BLaER1 (cell line): ENCODE results near the gene FYTTD1.
A peak's percentile ranks its signal among the peaks of the same experiment; 100 is the strongest.

Experiments used
- H3K27ac ChIP-seq: shearing (Covaris generic); formaldehyde crosslinking; 2 replicates; pipeline ENCODE4 v1.8.1; 2022
- H3K27me3 ChIP-seq: shearing (Covaris generic); formaldehyde crosslinking; 2 replicates; pipeline ENCODE4 v1.8.1; 2022
- H3K36me3 ChIP-seq: shearing (Covaris generic); formaldehyde crosslinking; 2 replicates; pipeline ENCODE4 v1.8.1; 2022
- H3K4me1 ChIP-seq: shearing (Covaris generic); formaldehyde crosslinking; 2 replicates; pipeline ENCODE4 v1.8.1; 2022
- H3K4me2 ChIP-seq: shearing (Covaris generic); formaldehyde crosslinking; 2 replicates; pipeline ENCODE4 v1.8.1; 2022
- H3K4me3 ChIP-seq: shearing (Covaris generic); formaldehyde crosslinking; 2 replicates; pipeline ENCODE4 v1.8.1; 2022
- H3K9ac ChIP-seq: shearing (Covaris generic); formaldehyde crosslinking; 2 replicates; pipeline ENCODE4 v1.8.1; 2022
- H3K9me3 ChIP-seq: shearing (Covaris generic); formaldehyde crosslinking; 2 replicates; pipeline ENCODE4 v1.8.1; 2022
- H4K20me1 ChIP-seq: shearing (Covaris generic); formaldehyde crosslinking; 2 replicates; pipeline ENCODE4 v1.8.1; 2022
- Cebpa-rat ChIP-seq: shearing (Covaris generic); IDR thresholded peaks from 2 replicates; pipeline ENCODE4 v1.8.1; 2022

The FYTTD1 gene

GRCh38 chr3:197787412-197787811 is 37.7 kb downstream of the FYTTD1 start:
- Histone ChIP-seq H3K36me3 (peaks cover 30% of the 10 kb centered on the region), H4K20me1 (no peaks in the 10 kb centered on the region; the same call in 1 of the 2 replicates), H3K27ac (no peak overlapping the region), H3K4me1 (peaks cover 11% of the 10 kb centered on the region), H3K9me3 (no peaks in the 10 kb centered on the region), H3K4me3 (no peak overlapping the region), H3K4me2 (no peak overlapping the region), H3K27me3 (no peaks in the 10 kb centered on the region), H3K9ac (no peak overlapping the region)
- no peak for TF ChIP-seq Cebpa-rat

DNA sequence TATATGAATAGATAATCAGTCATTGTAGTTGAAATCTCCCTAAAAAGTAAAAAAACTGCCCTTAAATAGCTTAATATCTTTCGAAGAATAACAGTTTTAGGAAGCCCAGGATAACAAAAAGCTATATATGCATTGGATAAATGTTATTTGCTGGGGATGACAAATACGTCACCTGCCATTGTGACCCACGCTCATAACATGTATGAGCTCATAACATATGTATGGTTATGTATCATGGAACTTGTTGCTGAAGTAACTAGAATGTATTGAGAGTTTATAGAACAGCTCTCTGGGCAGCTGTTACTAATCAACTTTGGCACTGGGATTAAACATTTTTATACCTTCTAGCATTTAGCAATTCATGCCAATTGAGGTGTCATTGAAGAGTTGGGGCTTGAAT is 39.6 kb downstream of the FYTTD1 start:
- TF ChIP-seq Cebpa-rat: no peak
- Histone ChIP-seq H3K9me3 (no peaks in the 10 kb centered on the region), H3K4me1 (peaks cover 24% of the 10 kb centered on the region), H3K36me3 (peaks cover 18% of the 10 kb centered on the region; the same call in 1 of the 2 replicates), H3K4me2 (no peak overlapping the region), H3K9ac (no peak overlapping the region), H3K27ac (no peak overlapping the region), H4K20me1 (peaks cover 17% of the 10 kb centered on the region), H3K4me3 (no peak overlapping the region), H3K27me3 (no peaks in the 10 kb centered on the region)

GRCh38 chr3:197790033-197790432 is 40.4 kb downstream of the FYTTD1 start:
- Histone ChIP-seq H3K36me3 (peaks cover 14% of the 10 kb centered on the region; the same call in 1 of the 2 replicates), H3K4me1 (peaks cover 24% of the 10 kb centered on the region), H3K9me3 (no peaks in the 10 kb centered on the region), H3K9ac (peak overlapping the region; percentile 98; the same call in 1 of the 2 replicates), H3K27me3 (no peaks in the 10 kb centered on the region), H3K27ac (no peak overlapping the region), H3K4me3 (peak overlapping the region; percentile 94), H3K4me2 (peak overlapping the region; percentile 80), H4K20me1 (peaks cover 24% of the 10 kb centered on the region)
- no peak for TF ChIP-seq Cebpa-rat

- Histone ChIP-seq H3K36me3 (peaks cover 14% of the 10 kb centered on the region; the same call in 1 of the 2 replicates), H3K4me2 (peak within 1 kb of the TSS; percentile 80), H3K4me1 (peaks cover 24% of the 10 kb centered on the region), H3K9me3 (no peaks in the 10 kb centered on the region), H3K27ac (peak within 1 kb of the TSS; percentile 98), H4K20me1 (peaks cover 35% of the 10 kb centered on the region), H3K27me3 (no peaks in the 10 kb centered on the region), H3K9ac (peak within 1 kb of the TSS; percentile 98), H3K4me3 (peak within 1 kb of the TSS; percentile 94)
- no peak for TF ChIP-seq Cebpa-rat
These were observed 41.6 kb downstream of the FYTTD1 start, which contains the start of gene LRCH3 for GRCh38 chr3:197791113-197791891. Gene LRCH3 (plus strand): TSS chr3:197791254. CDS start chr3:197791279, 25 bp downstream.

DNA sequence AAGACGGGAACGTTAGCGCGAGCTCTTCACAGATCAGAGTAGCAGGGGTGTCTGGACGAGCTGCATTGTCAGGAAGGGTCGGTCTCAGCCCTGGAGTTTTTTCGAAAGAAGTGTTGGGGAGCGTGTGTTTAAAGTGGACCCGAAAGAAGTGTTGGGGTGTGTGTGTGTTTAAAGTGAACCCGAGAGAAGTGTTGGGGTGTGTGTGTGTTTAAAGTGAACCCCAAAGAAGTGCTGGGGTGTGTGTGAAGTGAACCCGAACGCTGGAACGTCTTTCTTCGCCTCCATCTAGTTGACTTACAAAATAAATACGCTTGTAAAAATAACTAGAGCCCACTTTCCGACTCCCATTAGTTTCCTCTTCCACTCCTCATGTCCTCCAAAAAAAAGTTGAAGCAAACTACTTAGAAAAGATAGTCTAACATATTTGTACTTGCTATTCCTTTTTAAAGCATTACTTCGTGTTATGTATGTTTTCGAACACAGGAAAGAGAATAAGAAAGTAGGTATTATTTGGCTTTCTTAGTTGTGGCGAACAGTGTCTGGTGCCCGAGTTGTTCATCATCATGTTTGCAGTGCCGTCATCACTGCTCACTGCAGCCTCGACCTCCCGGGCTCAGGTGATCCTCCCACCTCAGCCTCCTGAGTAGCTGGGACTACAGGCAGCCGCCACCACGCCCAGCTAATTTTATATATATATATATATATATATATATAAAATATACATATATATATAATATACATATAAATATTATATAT is 42.4 kb downstream of the FYTTD1 start:
- Histone ChIP-seq H3K4me2 (peak overlapping the region; percentile 80), H3K9me3 (no peaks in the 10 kb centered on the region), H3K27ac (peak overlapping the region; percentile 98), H3K36me3 (peaks cover 8% of the 10 kb centered on the region; the same call in 1 of the 2 replicates), H4K20me1 (peaks cover 41% of the 10 kb centered on the region), H3K4me3 (peak overlapping the region; percentile 94), H3K9ac (peak overlapping the region; percentile 98), H3K4me1 (peaks cover 24% of the 10 kb centered on the region), H3K27me3 (no peaks in the 10 kb centered on the region)
- TF ChIP-seq Cebpa-rat: no peak

DNA sequence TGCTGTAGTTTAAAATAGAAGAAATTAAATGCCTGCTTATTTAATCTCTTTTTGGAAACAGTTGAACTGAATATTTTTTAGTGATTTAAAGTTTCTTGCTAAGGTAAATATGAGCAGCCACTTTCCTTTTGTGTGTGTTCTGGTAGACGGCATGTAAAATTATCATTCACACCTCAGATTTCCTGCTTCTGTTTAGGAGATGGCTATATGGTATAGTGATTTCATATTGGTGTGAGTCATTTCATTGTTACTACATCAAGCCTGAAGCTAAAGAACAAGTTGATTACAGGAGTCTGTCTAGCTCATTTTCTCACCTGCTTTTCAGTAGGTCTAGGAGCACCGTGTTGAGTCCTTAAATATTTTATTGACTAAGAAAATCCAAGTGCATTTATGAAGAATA is 43.6 kb downstream of the FYTTD1 start:
- peaks cover 31% of the 10 kb centered on the region for H3K4me1 ChIP-seq
- H3K9me3 ChIP-seq: no peaks in the 10 kb centered on the region
- H4K20me1 ChIP-seq: peaks cover 53% of the 10 kb centered on the region
- no peaks in the 10 kb centered on the region for H3K36me3 ChIP-seq
- no peak for TF ChIP-seq Cebpa-rat
- H3K9ac ChIP-seq: no peak overlapping the region
- peak overlapping the region; percentile 57 for H3K4me2 ChIP-seq
- H3K4me3 ChIP-seq: no peak overlapping the region
- no peak overlapping the region for H3K27ac ChIP-seq
- H3K27me3 ChIP-seq: no peaks in the 10 kb centered on the region

- Histone ChIP-seq H3K9ac (no peak overlapping the region), H3K9me3 (no peaks in the 10 kb centered on the region), H3K4me1 (peaks cover 40% of the 10 kb centered on the region), H4K20me1 (peaks cover 62% of the 10 kb centered on the region), H3K4me3 (no peak overlapping the region), H3K36me3 (no peaks in the 10 kb centered on the region), H3K4me2 (0 out of 2 replicates have a peak overlapping the region, but pooled peaks have one; percentile 11), H3K27me3 (no peaks in the 10 kb centered on the region), H3K27ac (no peak overlapping the region)
- TF ChIP-seq Cebpa-rat: no peak
These were observed 44.4 kb downstream of the FYTTD1 start for GRCh38 chr3:197794115-197794514.

GRCh38 chr3:197795200-197795599 is 45.5 kb downstream of the FYTTD1 start:
- Histone ChIP-seq H3K9ac (no peak overlapping the region), H3K36me3 (no peaks in the 10 kb centered on the region), H3K4me1 (peaks cover 35% of the 10 kb centered on the region), H3K9me3 (no peaks in the 10 kb centered on the region), H3K27ac (no peak overlapping the region), H3K4me3 (no peak overlapping the region), H3K4me2 (no peak overlapping the region), H4K20me1 (peaks cover 73% of the 10 kb centered on the region), H3K27me3 (no peaks in the 10 kb centered on the region)
- no peak for TF ChIP-seq Cebpa-rat

- TF ChIP-seq Cebpa-rat: no peak
- no peaks in the 10 kb centered on the region for H3K9me3 ChIP-seq
- H3K27me3 ChIP-seq: no peaks in the 10 kb centered on the region
- H3K9ac ChIP-seq: no peak overlapping the region
- no peak overlapping the region for H3K27ac ChIP-seq
- no peak overlapping the region for H3K4me2 ChIP-seq
- peaks cover 32% of the 10 kb centered on the region for H3K4me1 ChIP-seq
- no peaks in the 10 kb centered on the region for H3K36me3 ChIP-seq
- no peak overlapping the region for H3K4me3 ChIP-seq
- H4K20me1 ChIP-seq: peaks cover 82% of the 10 kb centered on the region
These were observed 46.4 kb downstream of the FYTTD1 start for GRCh38 chr3:197796087-197796486.

- no peaks in the 10 kb centered on the region for H3K9me3 ChIP-seq
- 0 out of 2 replicates have a peak, but pooled peaks cover under 1% of the 10 kb centered on the region for H3K36me3 ChIP-seq
- H3K9ac ChIP-seq: no peak overlapping the region
- peaks cover 97% of the 10 kb centered on the region for H4K20me1 ChIP-seq
- peak overlapping the region; percentile 42 for H3K4me2 ChIP-seq
- H3K27ac ChIP-seq: no peak overlapping the region
- peaks cover 30% of the 10 kb centered on the region for H3K4me1 ChIP-seq
- H3K27me3 ChIP-seq: no peaks in the 10 kb centered on the region
- H3K4me3 ChIP-seq: no peak overlapping the region
- TF ChIP-seq Cebpa-rat: no peak
These were observed 49.2 kb downstream of the FYTTD1 start for GRCh38 chr3:197798863-197799262.
